Kasumi-1 (cell line): ENCODE measurements around the gene SEC24A.
"Not testable (repeated sequence)": the region's sequence is repeated elsewhere in the genome, so short reads cannot be mapped to it uniquely, and the experiment has no call there.

Source experiments
- DNase-seq, 2 experiments: peaks; one replicate each; lab custom pipeline; 2025; lab: John Stamatoyannopoulos, UW

The SEC24A gene

GRCh38 chr5:134749415-134749814, 100.8 kb downstream of the SEC24A start:
- no peak for DNase-seq

- no peak for DNase-seq
Observed at GRCh38 chr5:134758176-134758503, 109.6 kb downstream of the SEC24A start.

- DNase-seq, result peak; percentile 95 to 96
Observed at GRCh38 chr5:134758504-134759341, 110.1 kb downstream of the SEC24A start, which contains the start of gene DDX46. DDX46 (plus strand) TSS chr5:134758779; CDS start chr5:134758939, 160 bp downstream.

GRCh38 chr5:134767528-134768291, 119.1 kb downstream of the SEC24A start:
- not testable (repeated sequence) for DNase-seq

GRCh38 chr5:134769206-134769605, 120.6 kb downstream of the SEC24A start:
- DNase-seq, result no peak

GRCh38 chr5:134772461-134773125, 124.0 kb downstream of the SEC24A start:
- no peak for DNase-seq

- DNase-seq, result no peak
Observed at GRCh38 chr5:134777366-134777765, 128.8 kb downstream of the SEC24A start.
